KMS-11 (cell line): Measurements from ENCODE around the gene CEP290.

ENCODE experiments used
- H2AFZ ChIP-seq: fragments of 200-600 bp; sonication (generic); 2 replicates; pipeline ENCODE4 v1.6.1; 2016; ENCODE audit warnings: antibody characterized with exemption, mixed run types, low read depth
- H3K27ac ChIP-seq: fragments of 200-600 bp; sonication (generic); 2 replicates; pipeline ENCODE4 v1.6.1; 2016; ENCODE audit warnings: mild to moderate bottlenecking, mixed run types
- H3K27me3 ChIP-seq: fragments of 200-600 bp; sonication (generic); 2 replicates; pipeline ENCODE4 v1.6.1; 2017; ENCODE audit warnings: mild to moderate bottlenecking, low read depth, mixed run types, moderate library complexity; ENCODE audit not compliant: insufficient read depth
- H3K36me3 ChIP-seq: fragments of 200-600 bp; sonication (generic); 2 replicates; pipeline ENCODE4 v1.6.1; 2017; ENCODE audit warnings: mild to moderate bottlenecking, mixed run types; ENCODE audit not compliant: insufficient read depth
- H3K4me1 ChIP-seq: fragments of 200-600 bp; sonication (generic); 2 replicates; pipeline ENCODE4 v1.6.1; 2016; ENCODE audit warnings: mild to moderate bottlenecking, low read depth, mixed run types; ENCODE audit not compliant: poor library complexity, severe bottlenecking
- H3K4me2 ChIP-seq: fragments of 200-600 bp; sonication (generic); 2 replicates; pipeline ENCODE4 v1.7.0; 2016; ENCODE audit warnings: mild to moderate bottlenecking, mixed run types
- H3K4me3 ChIP-seq: fragments of 200-600 bp; sonication (generic); IDR thresholded peaks from 2 replicates; pipeline ENCODE4 v1.6.1; 2017; ENCODE audit warnings: low read depth, low read length, mixed read lengths; ENCODE audit not compliant: insufficient read depth
- H3K79me2 ChIP-seq: fragments of 200-600 bp; sonication (generic); 2 replicates; pipeline ENCODE4 v1.6.1; 2016; ENCODE audit warnings: low read depth, mixed run types; ENCODE audit not compliant: insufficient read depth
- H3K9ac ChIP-seq: fragments of 200-600 bp; sonication (generic); 2 replicates; pipeline ENCODE4 v1.6.1; 2016; ENCODE audit warnings: mild to moderate bottlenecking, mixed run types
- H4K20me1 ChIP-seq: fragments of 200-600 bp; sonication (generic); 2 replicates; pipeline ENCODE4 v1.6.1; 2016; ENCODE audit warnings: mild to moderate bottlenecking, mixed run types; ENCODE audit not compliant: insufficient read depth
- CTCF ChIP-seq: fragments of 200-600 bp; sonication (generic); conservative IDR thresholded peaks from 2 replicates; pipeline ENCODE4 v1.6.1; 2017; ENCODE audit warnings: low read depth, mild to moderate bottlenecking, antibody characterized with exemption, low read length, moderate library complexity, mixed read lengths

CEP290 gene, protein sequence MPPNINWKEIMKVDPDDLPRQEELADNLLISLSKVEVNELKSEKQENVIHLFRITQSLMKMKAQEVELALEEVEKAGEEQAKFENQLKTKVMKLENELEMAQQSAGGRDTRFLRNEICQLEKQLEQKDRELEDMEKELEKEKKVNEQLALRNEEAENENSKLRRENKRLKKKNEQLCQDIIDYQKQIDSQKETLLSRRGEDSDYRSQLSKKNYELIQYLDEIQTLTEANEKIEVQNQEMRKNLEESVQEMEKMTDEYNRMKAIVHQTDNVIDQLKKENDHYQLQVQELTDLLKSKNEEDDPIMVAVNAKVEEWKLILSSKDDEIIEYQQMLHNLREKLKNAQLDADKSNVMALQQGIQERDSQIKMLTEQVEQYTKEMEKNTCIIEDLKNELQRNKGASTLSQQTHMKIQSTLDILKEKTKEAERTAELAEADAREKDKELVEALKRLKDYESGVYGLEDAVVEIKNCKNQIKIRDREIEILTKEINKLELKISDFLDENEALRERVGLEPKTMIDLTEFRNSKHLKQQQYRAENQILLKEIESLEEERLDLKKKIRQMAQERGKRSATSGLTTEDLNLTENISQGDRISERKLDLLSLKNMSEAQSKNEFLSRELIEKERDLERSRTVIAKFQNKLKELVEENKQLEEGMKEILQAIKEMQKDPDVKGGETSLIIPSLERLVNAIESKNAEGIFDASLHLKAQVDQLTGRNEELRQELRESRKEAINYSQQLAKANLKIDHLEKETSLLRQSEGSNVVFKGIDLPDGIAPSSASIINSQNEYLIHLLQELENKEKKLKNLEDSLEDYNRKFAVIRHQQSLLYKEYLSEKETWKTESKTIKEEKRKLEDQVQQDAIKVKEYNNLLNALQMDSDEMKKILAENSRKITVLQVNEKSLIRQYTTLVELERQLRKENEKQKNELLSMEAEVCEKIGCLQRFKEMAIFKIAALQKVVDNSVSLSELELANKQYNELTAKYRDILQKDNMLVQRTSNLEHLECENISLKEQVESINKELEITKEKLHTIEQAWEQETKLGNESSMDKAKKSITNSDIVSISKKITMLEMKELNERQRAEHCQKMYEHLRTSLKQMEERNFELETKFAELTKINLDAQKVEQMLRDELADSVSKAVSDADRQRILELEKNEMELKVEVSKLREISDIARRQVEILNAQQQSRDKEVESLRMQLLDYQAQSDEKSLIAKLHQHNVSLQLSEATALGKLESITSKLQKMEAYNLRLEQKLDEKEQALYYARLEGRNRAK (N-terminal part only)

GRCh38 chr12:88141774-88142609 lies at the start of gene CEP290, which contains the start of gene TMTC3:
CEP290 (minus strand) TSS chr12:88142088; CDS start chr12:88141307, 781 bp downstream.
TMTC3 (plus strand) TSS chr12:88142307; CDS start chr12:88148316, 6,009 bp downstream.
- H3K79me2 ChIP-seq, result peaks cover 21% of the 10 kb centered on the region; the same call in 1 of the 2 replicates
- no peaks in the 10 kb centered on the region for H3K36me3 ChIP-seq
- H3K4me2 ChIP-seq, result peak within 1 kb of the TSS; percentile 90
- peaks cover 31% of the 10 kb centered on the region for H3K4me1 ChIP-seq
- H4K20me1 ChIP-seq, result no peaks in the 10 kb centered on the region
- peak within 1 kb of the TSS; percentile 63 for H3K9ac ChIP-seq
- no peak for TF ChIP-seq CTCF
- no peak within 1 kb of the TSS for H3K4me3 ChIP-seq
- peak within 1 kb of the TSS; percentile 64 for H3K27ac ChIP-seq
- H2AFZ ChIP-seq, result peak within 1 kb of the TSS; percentile 90
- H3K27me3 ChIP-seq, result no peaks in the 10 kb centered on the region

GRCh38 chr12:88188180-88188579 lies 46.3 kb upstream of the CEP290 start:
- Histone ChIP-seq H3K4me1 (no peaks in the 10 kb centered on the region), H3K4me2 (no peak overlapping the region), H3K27ac (no peak overlapping the region), H3K79me2 (no peaks in the 10 kb centered on the region), H3K9ac (no peak overlapping the region), H4K20me1 (no peaks in the 10 kb centered on the region), H3K36me3 (no peaks in the 10 kb centered on the region), H2AFZ (no peak overlapping the region), H3K27me3 (no peaks in the 10 kb centered on the region), H3K4me3 (no peak overlapping the region)
- TF ChIP-seq CTCF, result no peak

DNA sequence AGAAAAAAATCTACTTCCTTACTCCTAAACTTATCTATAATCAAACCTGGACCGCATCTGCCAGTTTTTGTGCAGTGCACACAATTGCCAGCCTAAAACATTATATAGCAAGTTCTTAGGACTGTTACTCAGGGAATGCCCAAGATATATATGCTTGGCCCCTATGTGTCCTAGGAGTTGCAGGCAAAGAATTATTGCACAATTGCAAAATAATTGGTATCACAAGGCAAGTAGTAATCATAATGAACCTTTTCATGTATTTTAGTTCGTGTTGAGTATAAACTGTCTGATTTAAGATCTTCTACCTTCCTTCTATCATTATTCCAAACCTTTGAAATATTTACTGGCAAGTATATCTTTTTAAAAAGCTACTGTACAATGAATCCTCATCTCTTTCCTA lies 45.7 kb upstream of the CEP290 start:
- no peak overlapping the region for H3K4me2 ChIP-seq
- no peaks in the 10 kb centered on the region for H3K4me1 ChIP-seq
- no peak for TF ChIP-seq CTCF
- no peaks in the 10 kb centered on the region for H3K27me3 ChIP-seq
- H3K36me3 ChIP-seq, result no peaks in the 10 kb centered on the region
- no peaks in the 10 kb centered on the region for H4K20me1 ChIP-seq
- no peak overlapping the region for H2AFZ ChIP-seq
- H3K4me3 ChIP-seq, result no peak overlapping the region
- H3K9ac ChIP-seq, result no peak overlapping the region
- no peak overlapping the region for H3K27ac ChIP-seq
- H3K79me2 ChIP-seq, result no peaks in the 10 kb centered on the region

DNA sequence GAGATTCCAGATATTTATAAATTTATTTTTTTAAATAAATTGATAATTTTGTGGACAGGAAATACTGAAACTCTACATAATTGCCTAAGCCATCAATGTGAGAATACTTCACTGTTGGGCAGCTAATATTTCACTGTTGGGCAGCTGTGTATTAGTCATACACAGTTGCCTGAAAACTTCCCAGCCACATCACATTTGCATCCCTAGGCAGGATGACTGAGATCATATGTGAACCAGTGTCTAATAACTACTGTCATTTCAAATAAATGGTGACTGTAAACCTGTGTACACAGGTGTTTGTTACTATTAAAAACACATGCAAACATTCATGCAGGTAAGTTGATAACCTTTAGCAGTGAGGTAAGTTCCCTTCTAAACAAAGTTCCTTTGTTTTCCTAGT lies 44.1 kb upstream of the CEP290 start:
- Histone ChIP-seq H3K79me2 (no peaks in the 10 kb centered on the region), H3K4me3 (no peak overlapping the region), H2AFZ (no peak overlapping the region), H4K20me1 (no peaks in the 10 kb centered on the region), H3K36me3 (no peaks in the 10 kb centered on the region), H3K4me1 (no peaks in the 10 kb centered on the region), H3K27ac (no peak overlapping the region), H3K9ac (no peak overlapping the region), H3K27me3 (no peaks in the 10 kb centered on the region), H3K4me2 (no peak overlapping the region)
- TF ChIP-seq CTCF, result no peak
